WTC11 (cell line): ENCODE measurements around the gene FHIT. TPM values are rescaled to one million over a fixed set of nuclear protein-coding genes. Genes with fewer than 3 reads are reported as not detected.

Experiments used
- ATAC-seq: fragments of 200-7000 bp; cut with Tn5 transposase; 2 replicates; pipeline ENCODE4 v1.10.0; 2021; ENCODE audit warnings: mild to moderate bottlenecking, moderate library complexity
- CTCF ChIA-PET: fragments of 300-600 bp; sonication (Branson Sonifier 250); formaldehyde crosslinking; loops from one replicate; lab custom pipeline; 2021; ENCODE audit warnings: antibody characterized with exemption; lab: Charles Lee
- POLR2A ChIA-PET: fragments of 350-600 bp; sonication (Branson Sonifier 250); formaldehyde crosslinking; loops from one replicate; lab custom pipeline; 2021; ENCODE audit warnings: antibody characterized with exemption; lab: Charles Lee
- DNase-seq: peaks from one replicate; pipeline ENCODE4 v3.0.0; 2021; ENCODE audit warnings: low spot score
- H3K27ac Mint-ChIP-seq: 2 replicates; pipeline ENCODE4 v1.8.0; 2021; ENCODE audit warnings: mixed read lengths
- H3K27me3 Mint-ChIP-seq: 2 replicates; pipeline ENCODE4 v1.8.0; 2021; ENCODE audit warnings: low read depth, mild to moderate bottlenecking, moderate library complexity, mixed read lengths
- H3K36me3 Mint-ChIP-seq: 2 replicates; pipeline ENCODE4 v1.8.0; 2021; ENCODE audit warnings: mixed read lengths
- H3K4me1 Mint-ChIP-seq: 2 replicates; pipeline ENCODE4 v1.8.0; 2022; ENCODE audit warnings: mixed read lengths
- H3K4me3 Mint-ChIP-seq: 2 replicates; pipeline ENCODE4 v1.8.0; 2021; ENCODE audit warnings: mild to moderate bottlenecking, moderate library complexity, mixed read lengths
- H3K9me3 Mint-ChIP-seq: 2 replicates; pipeline ENCODE4 v1.8.0; 2021; ENCODE audit warnings: mixed read lengths
- ATF1 ChIP-seq: sonication (generic); formaldehyde crosslinking; IDR thresholded peaks from 2 replicates; pipeline ENCODE4 v1.8.1; 2023; ENCODE audit warnings: mild to moderate bottlenecking, moderate library complexity, missing genetic modification reagents
- ESRRA ChIP-seq: sonication (generic); formaldehyde crosslinking; IDR thresholded peaks from 2 replicates; pipeline ENCODE4 v1.8.1; 2022; ENCODE audit warnings: mild to moderate bottlenecking, missing genetic modification reagents, borderline replicate concordance
- FOXP1 ChIP-seq: sonication (generic); formaldehyde crosslinking; IDR thresholded peaks from 2 replicates; pipeline ENCODE4 v1.8.0; 2022; ENCODE audit warnings: missing genetic modification reagents, mild to moderate bottlenecking, moderate library complexity, borderline replicate concordance
- GABPB1 ChIP-seq: sonication (generic); formaldehyde crosslinking; IDR thresholded peaks from 2 replicates; pipeline ENCODE4 v1.8.1; 2023; ENCODE audit warnings: mild to moderate bottlenecking, missing genetic modification reagents
- GRHL2 ChIP-seq: fragments of 250-450 bp; sonication (Bioruptor Pico); IDR thresholded peaks from 2 replicates; pipeline ENCODE4 v1.8.0; 2022; ENCODE audit warnings: mild to moderate bottlenecking, moderate library complexity; ENCODE audit not compliant: insufficient replicate concordance, severe bottlenecking
- NFE2L1 ChIP-seq: sonication (generic); formaldehyde crosslinking; IDR thresholded peaks from 2 replicates; pipeline ENCODE4 v1.8.1; 2023; ENCODE audit warnings: missing genetic modification reagents
- PRRX2 ChIP-seq: fragments of 250-450 bp; sonication (Bioruptor Pico); IDR thresholded peaks from 2 replicates; pipeline ENCODE4 v1.8.0; 2021; ENCODE audit warnings: mild to moderate bottlenecking
- SP1 ChIP-seq: sonication (generic); formaldehyde crosslinking; conservative IDR thresholded peaks from 2 replicates; pipeline ENCODE4 v1.8.1; 2022; ENCODE audit warnings: missing genetic modification reagents
- TEAD1 ChIP-seq: sonication (generic); formaldehyde crosslinking; IDR thresholded peaks from 2 replicates; pipeline ENCODE4 v1.8.0; 2022; ENCODE audit warnings: mild to moderate bottlenecking, missing genetic modification reagents
- TP53 ChIP-seq: sonication (generic); formaldehyde crosslinking; IDR thresholded peaks from 2 replicates; pipeline ENCODE4 v1.8.1; 2023; ENCODE audit warnings: mild to moderate bottlenecking, missing genetic modification reagents
- ZNF219 ChIP-seq: sonication (generic); formaldehyde crosslinking; IDR thresholded peaks from 2 replicates; pipeline ENCODE4 v1.8.0; 2023; ENCODE audit warnings: missing genetic modification reagents, mild to moderate bottlenecking, borderline replicate concordance
- ZNF423 ChIP-seq: fragments of 250-450 bp; sonication (Bioruptor Pico); IDR thresholded peaks from 2 replicates; pipeline ENCODE4 v2.1.2; 2022; ENCODE audit warnings: mild to moderate bottlenecking, moderate library complexity
- ZNF671 ChIP-seq: fragments of 250-450 bp; sonication (Bioruptor Pico); IDR thresholded peaks from 2 replicates; pipeline ENCODE4 v1.8.0; 2021; ENCODE audit warnings: mild to moderate bottlenecking
- total RNA-seq: library from RNA; stranded (reverse); gene quantifications from 3 replicates; pipeline ENCODE4 v1.2.3, GENCODE V29; 2021
- TF ChIP-seq, protein P1 (sequence below): sonication (generic); formaldehyde crosslinking; IDR thresholded peaks from 2 replicates; pipeline ENCODE4 v1.8.1; 2023; ENCODE audit warnings: mild to moderate bottlenecking, moderate library complexity, missing genetic modification reagents
- TF ChIP-seq, protein P2 (sequence below): sonication (generic); formaldehyde crosslinking; IDR thresholded peaks from 2 replicates; pipeline ENCODE4 v1.8.0; 2023; ENCODE audit warnings: missing genetic modification reagents, mild to moderate bottlenecking, borderline replicate concordance
- TF ChIP-seq, protein P3 (sequence below): sonication (generic); formaldehyde crosslinking; IDR thresholded peaks from 2 replicates; pipeline ENCODE4 v1.8.0; 2022; ENCODE audit warnings: mild to moderate bottlenecking, missing genetic modification reagents
- TF ChIP-seq, protein P4 (sequence below): fragments of 200-600 bp; IDR thresholded peaks from 2 replicates; pipeline ENCODE4 v1.8.0; 2022; ENCODE audit warnings: antibody characterized with exemption
- TF ChIP-seq, protein P5 (sequence below): fragments of 250-450 bp; sonication (Bioruptor Pico); conservative IDR thresholded peaks from 2 replicates; pipeline ENCODE4 v1.9.0; 2021; ENCODE audit warnings: mild to moderate bottlenecking
- TF ChIP-seq, protein P6 (sequence below): fragments of 250-450 bp; sonication (Bioruptor Pico); IDR thresholded peaks from 2 replicates; pipeline ENCODE4 v1.8.0; 2021; ENCODE audit warnings: mild to moderate bottlenecking
- TF ChIP-seq, protein P7 (sequence below): sonication (generic); formaldehyde crosslinking; IDR thresholded peaks from 2 replicates; pipeline ENCODE4 v1.8.0; 2022; ENCODE audit warnings: mild to moderate bottlenecking, missing genetic modification reagents

FHIT gene
- total RNA-seq, 1 experiment from 2014 or later = 2.6 TPM

DNA sequence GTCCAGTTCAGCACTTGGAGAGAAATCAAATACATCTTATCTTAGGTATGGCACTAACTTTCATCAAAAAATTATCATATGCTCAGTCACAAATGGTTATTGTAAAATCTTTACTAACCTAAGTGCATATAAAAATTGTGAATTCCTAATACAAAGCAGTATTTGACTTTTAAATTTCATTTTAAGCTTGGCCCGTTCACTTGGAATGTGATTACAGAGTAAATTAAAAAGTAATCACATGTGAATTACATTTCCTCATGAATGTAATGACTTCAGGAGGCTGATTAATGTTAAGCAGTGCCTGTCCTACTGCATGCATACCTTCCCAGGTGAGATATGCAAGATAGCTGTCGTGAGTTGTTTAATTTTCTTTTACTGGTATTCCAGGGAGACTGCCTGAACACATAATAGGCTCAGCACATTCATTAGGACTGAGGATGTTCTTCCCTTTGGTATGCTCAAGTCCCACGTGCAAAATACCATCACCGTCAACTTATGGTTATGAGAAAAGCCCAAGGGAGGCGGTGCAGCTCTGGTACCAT lies 1053.0 kb downstream of the FHIT start:
- ChIA-PET POLR2A (no interaction called here), CTCF (no interaction called here)
- ATAC-seq (no peak), DNase-seq (no peak)
- TF ChIP-seq, protein P1, sequence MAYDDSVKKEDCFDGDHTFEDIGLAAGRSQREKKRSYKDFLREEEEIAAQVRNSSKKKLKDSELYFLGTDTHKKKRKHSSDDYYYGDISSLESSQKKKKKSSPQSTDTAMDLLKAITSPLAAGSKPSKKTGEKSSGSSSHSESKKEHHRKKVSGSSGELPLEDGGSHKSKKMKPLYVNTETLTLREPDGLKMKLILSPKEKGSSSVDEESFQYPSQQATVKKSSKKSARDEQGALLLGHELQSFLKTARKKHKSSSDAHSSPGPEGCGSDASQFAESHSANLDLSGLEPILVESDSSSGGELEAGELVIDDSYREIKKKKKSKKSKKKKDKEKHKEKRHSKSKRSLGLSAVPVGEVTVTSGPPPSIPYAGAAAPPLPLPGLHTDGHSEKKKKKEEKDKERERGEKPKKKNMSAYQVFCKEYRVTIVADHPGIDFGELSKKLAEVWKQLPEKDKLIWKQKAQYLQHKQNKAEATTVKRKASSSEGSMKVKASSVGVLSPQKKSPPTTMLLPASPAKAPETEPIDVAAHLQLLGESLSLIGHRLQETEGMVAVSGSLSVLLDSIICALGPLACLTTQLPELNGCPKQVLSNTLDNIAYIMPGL (CRISPR knock-in tag) = no peak
- TF ChIP-seq SP1 (CRISPR knock-in tag) (no peak), FOXP1 (no peak), GRHL2 (CRISPR knock-in tag) (no peak), TP53 (no peak), ZNF671 (CRISPR knock-in tag) (no peak), ATF1 (no peak), GABPB1 (no peak), TEAD1 (CRISPR knock-in tag) (no peak)
- TF ChIP-seq, protein P2, sequence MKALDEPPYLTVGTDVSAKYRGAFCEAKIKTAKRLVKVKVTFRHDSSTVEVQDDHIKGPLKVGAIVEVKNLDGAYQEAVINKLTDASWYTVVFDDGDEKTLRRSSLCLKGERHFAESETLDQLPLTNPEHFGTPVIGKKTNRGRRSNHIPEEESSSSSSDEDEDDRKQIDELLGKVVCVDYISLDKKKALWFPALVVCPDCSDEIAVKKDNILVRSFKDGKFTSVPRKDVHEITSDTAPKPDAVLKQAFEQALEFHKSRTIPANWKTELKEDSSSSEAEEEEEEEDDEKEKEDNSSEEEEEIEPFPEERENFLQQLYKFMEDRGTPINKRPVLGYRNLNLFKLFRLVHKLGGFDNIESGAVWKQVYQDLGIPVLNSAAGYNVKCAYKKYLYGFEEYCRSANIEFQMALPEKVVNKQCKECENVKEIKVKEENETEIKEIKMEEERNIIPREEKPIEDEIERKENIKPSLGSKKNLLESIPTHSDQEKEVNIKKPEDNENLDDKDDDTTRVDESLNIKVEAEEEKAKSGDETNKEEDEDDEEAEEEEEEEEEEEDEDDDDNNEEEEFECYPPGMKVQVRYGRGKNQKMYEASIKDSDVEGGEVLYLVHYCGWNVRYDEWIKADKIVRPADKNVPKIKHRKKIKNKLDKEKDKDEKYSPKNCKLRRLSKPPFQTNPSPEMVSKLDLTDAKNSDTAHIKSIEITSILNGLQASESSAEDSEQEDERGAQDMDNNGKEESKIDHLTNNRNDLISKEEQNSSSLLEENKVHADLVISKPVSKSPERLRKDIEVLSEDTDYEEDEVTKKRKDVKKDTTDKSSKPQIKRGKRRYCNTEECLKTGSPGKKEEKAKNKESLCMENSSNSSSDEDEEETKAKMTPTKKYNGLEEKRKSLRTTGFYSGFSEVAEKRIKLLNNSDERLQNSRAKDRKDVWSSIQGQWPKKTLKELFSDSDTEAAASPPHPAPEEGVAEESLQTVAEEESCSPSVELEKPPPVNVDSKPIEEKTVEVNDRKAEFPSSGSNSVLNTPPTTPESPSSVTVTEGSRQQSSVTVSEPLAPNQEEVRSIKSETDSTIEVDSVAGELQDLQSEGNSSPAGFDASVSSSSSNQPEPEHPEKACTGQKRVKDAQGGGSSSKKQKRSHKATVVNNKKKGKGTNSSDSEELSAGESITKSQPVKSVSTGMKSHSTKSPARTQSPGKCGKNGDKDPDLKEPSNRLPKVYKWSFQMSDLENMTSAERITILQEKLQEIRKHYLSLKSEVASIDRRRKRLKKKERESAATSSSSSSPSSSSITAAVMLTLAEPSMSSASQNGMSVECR = no peak
- TF ChIP-seq, protein P3, sequence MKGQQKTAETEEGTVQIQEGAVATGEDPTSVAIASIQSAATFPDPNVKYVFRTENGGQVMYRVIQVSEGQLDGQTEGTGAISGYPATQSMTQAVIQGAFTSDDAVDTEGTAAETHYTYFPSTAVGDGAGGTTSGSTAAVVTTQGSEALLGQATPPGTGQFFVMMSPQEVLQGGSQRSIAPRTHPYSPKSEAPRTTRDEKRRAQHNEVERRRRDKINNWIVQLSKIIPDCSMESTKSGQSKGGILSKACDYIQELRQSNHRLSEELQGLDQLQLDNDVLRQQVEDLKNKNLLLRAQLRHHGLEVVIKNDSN = no peak
- TF ChIP-seq, protein P4, sequence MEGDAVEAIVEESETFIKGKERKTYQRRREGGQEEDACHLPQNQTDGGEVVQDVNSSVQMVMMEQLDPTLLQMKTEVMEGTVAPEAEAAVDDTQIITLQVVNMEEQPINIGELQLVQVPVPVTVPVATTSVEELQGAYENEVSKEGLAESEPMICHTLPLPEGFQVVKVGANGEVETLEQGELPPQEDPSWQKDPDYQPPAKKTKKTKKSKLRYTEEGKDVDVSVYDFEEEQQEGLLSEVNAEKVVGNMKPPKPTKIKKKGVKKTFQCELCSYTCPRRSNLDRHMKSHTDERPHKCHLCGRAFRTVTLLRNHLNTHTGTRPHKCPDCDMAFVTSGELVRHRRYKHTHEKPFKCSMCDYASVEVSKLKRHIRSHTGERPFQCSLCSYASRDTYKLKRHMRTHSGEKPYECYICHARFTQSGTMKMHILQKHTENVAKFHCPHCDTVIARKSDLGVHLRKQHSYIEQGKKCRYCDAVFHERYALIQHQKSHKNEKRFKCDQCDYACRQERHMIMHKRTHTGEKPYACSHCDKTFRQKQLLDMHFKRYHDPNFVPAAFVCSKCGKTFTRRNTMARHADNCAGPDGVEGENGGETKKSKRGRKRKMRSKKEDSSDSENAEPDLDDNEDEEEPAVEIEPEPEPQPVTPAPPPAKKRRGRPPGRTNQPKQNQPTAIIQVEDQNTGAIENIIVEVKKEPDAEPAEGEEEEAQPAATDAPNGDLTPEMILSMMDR = no peak
- TF ChIP-seq, protein P5, sequence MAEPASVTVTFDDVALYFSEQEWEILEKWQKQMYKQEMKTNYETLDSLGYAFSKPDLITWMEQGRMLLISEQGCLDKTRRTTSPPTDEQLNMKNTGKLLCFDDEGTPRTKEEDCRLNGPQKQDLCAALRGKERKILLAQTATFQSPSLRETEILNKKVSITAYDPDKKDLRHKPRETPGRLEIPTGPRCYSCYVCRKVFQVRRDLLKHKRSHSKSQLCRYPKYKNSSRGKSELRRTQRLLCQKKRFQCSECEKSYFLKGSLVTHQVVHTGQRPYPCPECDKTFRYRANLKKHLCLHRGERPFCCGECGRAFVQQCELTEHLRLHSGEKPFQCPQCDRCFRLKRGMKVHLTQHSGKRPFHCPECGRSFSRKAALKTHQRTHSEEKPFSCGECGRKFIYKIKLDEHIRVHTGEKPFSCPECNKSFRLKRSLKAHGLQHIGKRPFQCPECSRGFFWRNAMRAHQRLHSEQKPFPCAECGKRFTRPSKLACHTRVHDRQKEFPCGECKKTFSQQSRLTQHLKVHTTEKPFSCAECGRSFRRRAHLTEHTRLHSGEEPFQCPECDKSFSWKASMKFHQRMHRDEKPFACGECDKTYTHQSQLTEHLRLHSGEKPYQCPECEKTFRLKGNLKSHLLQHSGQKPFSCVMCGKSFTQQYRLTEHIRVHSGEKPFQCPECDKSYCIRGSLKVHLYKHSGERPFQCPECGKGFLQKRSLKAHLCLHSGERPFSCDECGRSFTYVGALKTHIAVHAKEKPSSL (CRISPR knock-in tag) = no peak
- Mint-ChIP-seq H3K9me3 (peaks cover 11% of the 10 kb centered on the region), H3K27me3 (no peaks in the 10 kb centered on the region), H3K27ac (no peak overlapping the region), H3K36me3 (no peaks in the 10 kb centered on the region), H3K4me3 (no peak overlapping the region), H3K4me1 (peaks cover 26% of the 10 kb centered on the region)

DNA sequence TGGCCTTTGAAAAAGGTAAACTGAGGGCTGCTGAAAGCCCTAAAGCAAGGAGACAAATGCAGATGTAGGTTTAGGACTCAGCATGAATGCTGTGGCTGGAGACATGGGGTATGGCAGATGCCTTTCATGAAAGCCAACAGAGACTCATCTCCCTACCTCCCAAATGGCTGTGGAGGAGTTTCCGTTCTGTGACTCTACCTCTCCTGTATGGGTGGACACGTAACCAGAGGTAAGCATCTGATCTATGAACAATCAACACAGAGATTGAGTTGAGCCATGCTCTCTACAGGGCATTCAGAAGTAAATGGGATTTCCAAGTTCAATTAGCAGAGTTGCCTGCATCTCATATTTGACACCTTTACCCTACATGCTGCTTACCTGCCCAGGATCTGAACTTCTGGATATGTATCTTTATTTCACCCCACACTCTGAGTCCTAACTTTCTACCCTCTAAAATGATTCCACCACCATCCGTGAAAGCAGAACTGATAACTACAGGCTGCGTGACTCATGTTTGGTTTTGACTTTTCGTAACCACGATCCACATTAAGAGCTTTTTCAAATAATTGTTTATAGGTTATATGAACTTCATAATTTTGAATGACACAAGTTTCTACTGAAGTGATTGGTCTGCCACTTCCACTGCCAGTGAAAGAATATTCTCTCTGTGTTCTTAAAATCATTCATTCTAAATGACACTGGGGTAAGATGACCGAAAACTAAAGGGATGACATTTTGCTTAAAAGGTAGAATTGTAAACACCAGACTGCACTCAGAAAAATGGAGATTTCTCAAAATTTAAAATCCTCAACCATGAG lies 1058.7 kb downstream of the FHIT start:
- CTCF ChIA-PET = no interaction called here
- TF ChIP-seq ESRRA (CRISPR knock-in tag) (no peak), ATF1 (no peak), NFE2L1 (CRISPR knock-in tag) (no peak), PRRX2 (no peak), ZNF219 (CRISPR knock-in tag) (no peak), ZNF423 (no peak)
- TF ChIP-seq, protein P6, sequence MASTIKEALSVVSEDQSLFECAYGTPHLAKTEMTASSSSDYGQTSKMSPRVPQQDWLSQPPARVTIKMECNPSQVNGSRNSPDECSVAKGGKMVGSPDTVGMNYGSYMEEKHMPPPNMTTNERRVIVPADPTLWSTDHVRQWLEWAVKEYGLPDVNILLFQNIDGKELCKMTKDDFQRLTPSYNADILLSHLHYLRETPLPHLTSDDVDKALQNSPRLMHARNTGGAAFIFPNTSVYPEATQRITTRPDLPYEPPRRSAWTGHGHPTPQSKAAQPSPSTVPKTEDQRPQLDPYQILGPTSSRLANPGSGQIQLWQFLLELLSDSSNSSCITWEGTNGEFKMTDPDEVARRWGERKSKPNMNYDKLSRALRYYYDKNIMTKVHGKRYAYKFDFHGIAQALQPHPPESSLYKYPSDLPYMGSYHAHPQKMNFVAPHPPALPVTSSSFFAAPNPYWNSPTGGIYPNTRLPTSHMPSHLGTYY = no peak
- TF ChIP-seq, protein P7, sequence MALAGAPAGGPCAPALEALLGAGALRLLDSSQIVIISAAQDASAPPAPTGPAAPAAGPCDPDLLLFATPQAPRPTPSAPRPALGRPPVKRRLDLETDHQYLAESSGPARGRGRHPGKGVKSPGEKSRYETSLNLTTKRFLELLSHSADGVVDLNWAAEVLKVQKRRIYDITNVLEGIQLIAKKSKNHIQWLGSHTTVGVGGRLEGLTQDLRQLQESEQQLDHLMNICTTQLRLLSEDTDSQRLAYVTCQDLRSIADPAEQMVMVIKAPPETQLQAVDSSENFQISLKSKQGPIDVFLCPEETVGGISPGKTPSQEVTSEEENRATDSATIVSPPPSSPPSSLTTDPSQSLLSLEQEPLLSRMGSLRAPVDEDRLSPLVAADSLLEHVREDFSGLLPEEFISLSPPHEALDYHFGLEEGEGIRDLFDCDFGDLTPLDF = no peak

More for the DNA sequence above, 1058.7 kb downstream of the FHIT start:
- Mint-ChIP-seq H3K4me1 (peaks cover 22% of the 10 kb centered on the region), H3K27ac (no peak overlapping the region), H3K36me3 (no peaks in the 10 kb centered on the region), H3K4me3 (no peak overlapping the region), H3K27me3 (no peaks in the 10 kb centered on the region), H3K9me3 (0 out of 2 replicates have a peak, but pooled peaks cover 6% of the 10 kb centered on the region)
- POLR2A ChIA-PET = no interaction called here
- ATAC-seq (no peak), DNase-seq (no peak)
